Ishikawa (cell line): ENCODE results near the gene MAPK9.

Source experiments
- CEBPB ChIP-seq: IDR thresholded peaks from 2 replicates; pipeline ENCODE4 v1.6.1; 2012
- CREB1 ChIP-seq: IDR thresholded peaks from 2 replicates; pipeline ENCODE4 v1.6.1; 2012; ENCODE audit warnings: low read depth
- EGR1 ChIP-seq: IDR thresholded peaks from 2 replicates; pipeline ENCODE4 v1.6.1; 2012
- EP300 ChIP-seq: IDR thresholded peaks from 2 replicates; pipeline ENCODE4 v1.6.1; 2012; ENCODE audit warnings: borderline replicate concordance
- FOXM1 ChIP-seq: IDR thresholded peaks from 2 replicates; pipeline ENCODE4 v1.6.1; 2012; ENCODE audit warnings: low read depth, borderline replicate concordance
- MAX ChIP-seq: IDR thresholded peaks from 2 replicates; pipeline ENCODE4 v1.6.1; 2012
- NFIC ChIP-seq: IDR thresholded peaks from 2 replicates; pipeline ENCODE4 v1.6.1; 2012
- RAD21 ChIP-seq: IDR thresholded peaks from 2 replicates; pipeline ENCODE4 v1.6.1; 2012; ENCODE audit warnings: low read depth
- REST ChIP-seq: IDR thresholded peaks from 2 replicates; pipeline ENCODE4 v1.6.1; 2012; ENCODE audit warnings: low read depth, mild to moderate bottlenecking
- TAF1 ChIP-seq: IDR thresholded peaks from 2 replicates; pipeline ENCODE4 v1.6.1; 2012; ENCODE audit warnings: low read depth, mild to moderate bottlenecking
- TCF12 ChIP-seq: IDR thresholded peaks from 2 replicates; pipeline ENCODE4 v1.6.1; 2012; ENCODE audit warnings: low read depth
- TEAD4 ChIP-seq: IDR thresholded peaks from 2 replicates; pipeline ENCODE4 v1.6.1; 2012
- USF1 ChIP-seq: IDR thresholded peaks from 2 replicates; pipeline ENCODE4 v1.6.1; 2012
- YY1 ChIP-seq: IDR thresholded peaks from 2 replicates; pipeline ENCODE4 v1.6.1; 2012; ENCODE audit warnings: low read depth
- ZBTB7A ChIP-seq: IDR thresholded peaks from 2 replicates; pipeline ENCODE4 v1.6.1; 2012; ENCODE audit warnings: low read depth

The MAPK9 gene

GRCh38 chr5:180193749-180194375 lies 98.0 kb downstream of the MAPK9 start:
- TF ChIP-seq YY1 (no peak), CEBPB (no peak), USF1 (no peak), TEAD4 (no peak), TAF1 (no peak), FOXM1 (no peak), EGR1 (no peak), CREB1 (no peak), TCF12 (no peak), MAX (no peak), REST (no peak), NFIC (no peak), EP300 (no peak), ZBTB7A (no peak)

GRCh38 chr5:180191716-180192115 lies 100.2 kb downstream of the MAPK9 start:
- TF ChIP-seq REST: no peak
- no peak for TF ChIP-seq ZBTB7A
- TF ChIP-seq EP300: no peak
- TF ChIP-seq NFIC: no peak
- TF ChIP-seq CREB1: no peak
- no peak for TF ChIP-seq YY1
- TF ChIP-seq RAD21: no peak
- TF ChIP-seq TAF1: no peak
- TF ChIP-seq TCF12: no peak
- no peak for TF ChIP-seq CEBPB

- TF ChIP-seq FOXM1: no peak
- TF ChIP-seq NFIC: no peak
- no peak for TF ChIP-seq CREB1
- no peak for TF ChIP-seq TCF12
- TF ChIP-seq MAX: no peak
- TF ChIP-seq EP300: no peak
- TF ChIP-seq USF1: no peak
- TF ChIP-seq CEBPB: no peak
- no peak for TF ChIP-seq REST
- no peak for TF ChIP-seq RAD21
- TF ChIP-seq ZBTB7A: no peak
- TF ChIP-seq TAF1: no peak
- TF ChIP-seq YY1: no peak
- TF ChIP-seq TEAD4: no peak
- no peak for TF ChIP-seq EGR1
These were observed 104.1 kb downstream of the MAPK9 start for GRCh38 chr5:180187767-180188166.
